ENCODE results near the gene NMT1.

DNA sequence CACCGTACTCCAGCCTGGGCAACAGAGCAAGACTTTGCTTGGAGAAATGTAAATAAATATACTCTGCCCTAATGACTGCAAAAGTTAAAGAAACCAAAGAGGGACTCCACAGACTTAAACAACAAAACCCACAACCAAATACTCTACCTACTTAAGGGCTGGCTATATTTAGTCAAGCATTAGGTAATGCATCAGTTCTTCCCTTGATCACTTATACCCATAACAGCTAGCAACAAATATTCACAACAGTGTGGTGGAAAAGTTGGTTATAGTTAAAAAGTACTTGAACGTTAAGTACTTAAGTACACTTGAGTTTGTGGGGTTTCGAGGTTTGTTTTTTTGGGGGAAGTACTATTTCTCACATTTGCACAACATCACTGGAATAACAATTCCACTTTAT lies 95.1 kb downstream of the NMT1 start:
- TF ChIP-seq, protein P1, sequence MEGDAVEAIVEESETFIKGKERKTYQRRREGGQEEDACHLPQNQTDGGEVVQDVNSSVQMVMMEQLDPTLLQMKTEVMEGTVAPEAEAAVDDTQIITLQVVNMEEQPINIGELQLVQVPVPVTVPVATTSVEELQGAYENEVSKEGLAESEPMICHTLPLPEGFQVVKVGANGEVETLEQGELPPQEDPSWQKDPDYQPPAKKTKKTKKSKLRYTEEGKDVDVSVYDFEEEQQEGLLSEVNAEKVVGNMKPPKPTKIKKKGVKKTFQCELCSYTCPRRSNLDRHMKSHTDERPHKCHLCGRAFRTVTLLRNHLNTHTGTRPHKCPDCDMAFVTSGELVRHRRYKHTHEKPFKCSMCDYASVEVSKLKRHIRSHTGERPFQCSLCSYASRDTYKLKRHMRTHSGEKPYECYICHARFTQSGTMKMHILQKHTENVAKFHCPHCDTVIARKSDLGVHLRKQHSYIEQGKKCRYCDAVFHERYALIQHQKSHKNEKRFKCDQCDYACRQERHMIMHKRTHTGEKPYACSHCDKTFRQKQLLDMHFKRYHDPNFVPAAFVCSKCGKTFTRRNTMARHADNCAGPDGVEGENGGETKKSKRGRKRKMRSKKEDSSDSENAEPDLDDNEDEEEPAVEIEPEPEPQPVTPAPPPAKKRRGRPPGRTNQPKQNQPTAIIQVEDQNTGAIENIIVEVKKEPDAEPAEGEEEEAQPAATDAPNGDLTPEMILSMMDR (IDR thresholded peaks at IDR 0.05) = no peak
- TF ChIP-seq POLR2A (IDR thresholded peaks at IDR 0.05) = no peak

Data from right lobe of liver (tissue), 4 donors.